Vagina (tissue), 2 donors: ENCODE measurements around the gene CRTC1.

Source experiments
- POLR2A ChIP-seq, 2 donors: fragments of 450-650 bp; IDR thresholded peaks; one replicate each; pipeline ENCODE4 v1.6.1; 2017; ENCODE audit warnings: antibody characterized with exemption in 2 of 2, mild to moderate bottlenecking in 2 of 2, moderate library complexity in 2 of 2
- POLR2AphosphoS5 ChIP-seq, 2 donors: sonication (generic); formaldehyde crosslinking; IDR thresholded peaks; one replicate each; pipeline ENCODE4 v1.9.0; 2017; ENCODE audit warnings: antibody characterized with exemption in 2 of 2, mild to moderate bottlenecking in 2 of 2, low read depth in 1 of 2; ENCODE audit not compliant: insufficient read depth in 1 of 2
- TF ChIP-seq, protein P1 (sequence below), 3 experiments: fragments of 450-650 bp in 2 of 3; fragments of 200-600 bp in 1 of 3; sonication (generic) in 1 of 3; IDR thresholded peaks; one replicate each; pipeline ENCODE4 v1.5.1; 2017 to 2019; ENCODE audit warnings: antibody characterized with exemption in 3 of 3, mild to moderate bottlenecking in 2 of 3, moderate library complexity in 2 of 3

DNA sequence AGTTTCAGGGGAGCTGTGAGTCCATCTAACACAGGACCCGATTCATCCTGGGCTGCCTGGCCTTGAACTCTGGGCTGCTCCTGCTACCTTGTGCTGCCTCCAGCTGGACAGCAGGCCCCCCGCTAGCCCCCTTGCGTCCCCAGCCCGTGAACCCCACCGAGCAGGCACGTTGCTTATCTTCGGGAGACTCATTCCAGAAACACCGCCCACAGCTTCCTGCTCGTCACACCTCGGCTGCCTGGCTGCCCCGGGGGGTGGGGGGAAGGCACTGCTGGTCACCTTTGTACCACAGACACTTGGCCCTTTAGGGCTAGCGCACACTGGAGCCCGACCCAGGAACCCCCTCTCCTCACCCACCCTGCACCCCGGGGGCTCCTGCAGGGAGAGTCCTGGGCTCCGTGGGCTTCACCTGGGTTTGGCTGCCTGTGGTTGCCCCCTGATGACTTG is 48.1 kb downstream of the CRTC1 start:
- no peak for TF ChIP-seq POLR2AphosphoS5 (IDR thresholded peaks at IDR 0.05; ENCODE audit: insufficient read depth in 1 of 2, low read depth in 1 of 2)
- TF ChIP-seq, protein P1, sequence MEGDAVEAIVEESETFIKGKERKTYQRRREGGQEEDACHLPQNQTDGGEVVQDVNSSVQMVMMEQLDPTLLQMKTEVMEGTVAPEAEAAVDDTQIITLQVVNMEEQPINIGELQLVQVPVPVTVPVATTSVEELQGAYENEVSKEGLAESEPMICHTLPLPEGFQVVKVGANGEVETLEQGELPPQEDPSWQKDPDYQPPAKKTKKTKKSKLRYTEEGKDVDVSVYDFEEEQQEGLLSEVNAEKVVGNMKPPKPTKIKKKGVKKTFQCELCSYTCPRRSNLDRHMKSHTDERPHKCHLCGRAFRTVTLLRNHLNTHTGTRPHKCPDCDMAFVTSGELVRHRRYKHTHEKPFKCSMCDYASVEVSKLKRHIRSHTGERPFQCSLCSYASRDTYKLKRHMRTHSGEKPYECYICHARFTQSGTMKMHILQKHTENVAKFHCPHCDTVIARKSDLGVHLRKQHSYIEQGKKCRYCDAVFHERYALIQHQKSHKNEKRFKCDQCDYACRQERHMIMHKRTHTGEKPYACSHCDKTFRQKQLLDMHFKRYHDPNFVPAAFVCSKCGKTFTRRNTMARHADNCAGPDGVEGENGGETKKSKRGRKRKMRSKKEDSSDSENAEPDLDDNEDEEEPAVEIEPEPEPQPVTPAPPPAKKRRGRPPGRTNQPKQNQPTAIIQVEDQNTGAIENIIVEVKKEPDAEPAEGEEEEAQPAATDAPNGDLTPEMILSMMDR (IDR thresholded peaks at IDR 0.05), result no peak
- TF ChIP-seq POLR2A (IDR thresholded peaks at IDR 0.05), result no peak
